ENCODE data around the gene PROX2.

PROX2 gene

GRCh38 chr14:74911704-74912103, 35.8 kb upstream of the PROX2 start:
- DNase-seq (ENCODE audit: low read depth in 1 of 2, low spot score in 1 of 2) = no peak
- no peak overlapping the region for H3K27ac ChIP-seq (replicated peaks)
- H3K4me3 ChIP-seq (replicated peaks; ENCODE audit: insufficient read depth, low read length) = no peak overlapping the region
- H3K27me3 ChIP-seq (ENCODE audit: insufficient read depth, poor library complexity, severe bottlenecking) = no peaks in the 10 kb centered on the region
- TF ChIP-seq SPI1 (IDR thresholded peaks at IDR 0.05; ENCODE audit: borderline replicate concordance, low read depth) = no peak

- Histone ChIP-seq H3K27ac (replicated peaks) (no peak overlapping the region), H3K4me3 (replicated peaks; ENCODE audit: insufficient read depth, low read length) (no peak overlapping the region), H3K27me3 (ENCODE audit: insufficient read depth, poor library complexity, severe bottlenecking) (no peaks in the 10 kb centered on the region)
- TF ChIP-seq SPI1 (IDR thresholded peaks at IDR 0.05; ENCODE audit: borderline replicate concordance, low read depth) = no peak
- no peak for TF ChIP-seq POLR2AphosphoS5 (IDR thresholded peaks at IDR 0.05; ENCODE audit: low read depth)
- TF ChIP-seq GABPA (IDR thresholded peaks at IDR 0.05; ENCODE audit: low read depth) = no peak
- TF ChIP-seq REST (IDR thresholded peaks at IDR 0.05; ENCODE audit: insufficient replicate concordance, low read depth) = no peak
- TF ChIP-seq CTCF (IDR thresholded peaks at IDR 0.05; ENCODE audit: insufficient read depth, low read length) = no peak
- DNase-seq (ENCODE audit: low read depth in 1 of 2, low spot score in 1 of 2) = no peak
These were observed 35.3 kb upstream of the PROX2 start for GRCh38 chr14:74911221-74911620.

- H3K4me3 ChIP-seq (replicated peaks; ENCODE audit: insufficient read depth, low read length) = no peak overlapping the region
- no peak overlapping the region for H3K27ac ChIP-seq (replicated peaks)
- TF ChIP-seq REST (IDR thresholded peaks at IDR 0.05; ENCODE audit: insufficient replicate concordance, low read depth) (no peak), GABPA (IDR thresholded peaks at IDR 0.05; ENCODE audit: low read depth) (no peak), POLR2AphosphoS5 (IDR thresholded peaks at IDR 0.05; ENCODE audit: low read depth) (no peak), SPI1 (IDR thresholded peaks at IDR 0.05; ENCODE audit: borderline replicate concordance, low read depth) (no peak), CTCF (IDR thresholded peaks at IDR 0.05; ENCODE audit: insufficient read depth, low read length) (no peak)
- no peaks in the 10 kb centered on the region for H3K27me3 ChIP-seq (ENCODE audit: insufficient read depth, poor library complexity, severe bottlenecking)
- no peak for DNase-seq (ENCODE audit: low read depth in 1 of 2, low spot score in 1 of 2)
These were observed 34.6 kb upstream of the PROX2 start for GRCh38 chr14:74910556-74910955.

- H3K27ac ChIP-seq (replicated peaks) = no peak overlapping the region
- H3K4me3 ChIP-seq (replicated peaks; ENCODE audit: insufficient read depth, low read length) = no peak overlapping the region
- no peaks in the 10 kb centered on the region for H3K27me3 ChIP-seq (ENCODE audit: insufficient read depth, poor library complexity, severe bottlenecking)
- no peak for DNase-seq (ENCODE audit: low read depth in 1 of 2, low spot score in 1 of 2)
- TF ChIP-seq CTCF (IDR thresholded peaks at IDR 0.05; ENCODE audit: insufficient read depth, low read length) (no peak), SPI1 (IDR thresholded peaks at IDR 0.05; ENCODE audit: borderline replicate concordance, low read depth) (no peak), GABPA (IDR thresholded peaks at IDR 0.05; ENCODE audit: low read depth) (no peak), POLR2AphosphoS5 (IDR thresholded peaks at IDR 0.05; ENCODE audit: low read depth) (no peak), REST (IDR thresholded peaks at IDR 0.05; ENCODE audit: insufficient replicate concordance, low read depth) (no peak)
These were observed 34.0 kb upstream of the PROX2 start for GRCh38 chr14:74909911-74910310.

Data from HL-60 (cell line).